GM18519 (cell line): Measurements from ENCODE around the gene MAP3K7.

ENCODE experiments used
- ATAC-seq: cut with Tn5 transposase; IDR thresholded peaks from one replicate; pipeline ENCODE4 v1.9.1; 2021; ENCODE audit warnings: mild to moderate bottlenecking, moderate library complexity; ENCODE audit not compliant: unreplicated experiment, low FRiP score

MAP3K7 gene

GRCh38 chr6:90464507-90464906 lies 122.4 kb downstream of the MAP3K7 start:
- no peak for ATAC-seq

DNA sequence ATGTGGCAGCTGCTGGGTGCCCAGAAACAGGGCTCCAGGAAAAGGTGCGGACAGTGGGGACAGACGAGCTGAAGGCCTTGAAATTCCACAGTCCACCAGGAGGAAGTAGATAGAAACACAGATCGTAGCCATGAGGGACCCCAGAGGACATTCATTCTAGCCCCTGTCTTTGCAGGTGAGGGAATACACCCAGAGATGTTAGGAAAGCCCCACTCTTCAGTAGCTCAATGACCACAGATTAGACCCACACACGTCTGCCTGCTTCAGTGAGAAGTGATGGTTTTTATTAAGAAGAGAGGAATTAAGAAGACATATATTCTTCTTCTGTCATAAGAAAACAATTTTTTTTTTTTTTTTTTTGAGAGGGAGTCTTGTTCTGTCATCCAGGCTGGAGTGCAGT lies 123.0 kb downstream of the MAP3K7 start:
- ATAC-seq: no peak
